GM13977 (cell line): ENCODE measurements around the gene INSL3.

Source experiments
- DNase-seq: peaks from one replicate; pipeline ENCODE4 v3.0.0; 2012; ENCODE audit warnings: low spot score
- CTCF ChIP-seq: IDR thresholded peaks from 2 replicates; pipeline ENCODE4 v1.5.1; 2012; ENCODE audit warnings: mild to moderate bottlenecking, control low read depth; ENCODE audit not compliant: insufficient read depth; ENCODE audit errors: extremely low read depth, missing control alignments
- in situ Hi-C: fragments of 300-500 bp; cut with MboI; formaldehyde crosslinking; loops from one replicate; pipeline ENCODE4 v1.12.0; 2022; ENCODE audit warnings: low sequenced_read_pairs, low pct_unique_long_range_greater_than_20kb, mixed read lengths, inconsistent platforms; ENCODE audit not compliant: unreplicated experiment

The INSL3 gene

GRCh38 chr19:17772172-17772571, 49.1 kb downstream of the INSL3 start:
- in situ Hi-C loops: loop anchor here (10.0 kb wide), 1 partner anchor 57 kb away; the partner anchor contains the start of gene MAP1S
- no peak for DNase-seq
- no peak for TF ChIP-seq CTCF

GRCh38 chr19:17770613-17771012, 50.7 kb downstream of the INSL3 start:
- in situ Hi-C loops: loop anchor here (10.0 kb wide), 1 partner anchor 56 kb away; the partner anchor contains the start of gene MAP1S
- TF ChIP-seq CTCF: no peak
- DNase-seq: no peak

- in situ Hi-C loops: no loop called here
- TF ChIP-seq CTCF: no peak
- DNase-seq: no peak
These were observed 53.8 kb downstream of the INSL3 start for GRCh38 chr19:17767559-17767958.

GRCh38 chr19:17766543-17767131, 54.7 kb downstream of the INSL3 start:
- DNase-seq: no peak
- TF ChIP-seq CTCF: peak; percentile 73
- in situ Hi-C loops: no loop called here
